K562 (cell line): ENCODE data around the gene ZSCAN22. TPM values are rescaled to one million over a fixed set of nuclear protein-coding genes. Genes with fewer than 3 reads are reported as not detected.
A peak's percentile ranks its signal among the peaks of the same experiment; 100 is the strongest.

Experiments
- CBX5 ChIP-seq: IDR thresholded peaks from 2 replicates; pipeline ENCODE4 v1.6.1; 2014; ENCODE audit warnings: low read depth, borderline replicate concordance
- HCFC1 ChIP-seq: IDR thresholded peaks from 2 replicates; pipeline ENCODE4 v1.6.1; 2012; ENCODE audit warnings: low read depth, low read length, improper control_type of control experiment
- PBX2 ChIP-seq, 2 experiments: IDR thresholded peaks in 1 of 2; conservative IDR thresholded peaks in 1 of 2; 2 replicates each; pipeline ENCODE4 v1.6.1; 2016; ENCODE audit warnings: low read depth in 2 of 2, mild to moderate bottlenecking in 1 of 2, missing compliant biosample characterization in 1 of 2, missing genetic modification characterization in 1 of 2, moderate library complexity in 1 of 2
- SIN3A ChIP-seq, 2 experiments: fragments of 150-350 bp in 1 of 2; IDR thresholded peaks; 2 replicates each; pipeline ENCODE4 v1.6.1; 2011 to 2016; ENCODE audit warnings: borderline replicate concordance in 2 of 2, low read depth in 2 of 2, low read length in 2 of 2, mild to moderate bottlenecking in 2 of 2, moderate library complexity in 2 of 2; ENCODE audit not compliant: control insufficient read depth in 1 of 2
- SLC30A9 ChIP-seq: fragments of 250-450 bp; sonication (Bioruptor Pico); IDR thresholded peaks from 2 replicates; pipeline ENCODE4 v1.8.0; 2022; ENCODE audit warnings: mild to moderate bottlenecking, moderate library complexity
- SPI1 ChIP-seq: IDR thresholded peaks from 2 replicates; pipeline ENCODE4 v1.6.1; 2011; ENCODE audit warnings: low read depth, low read length, control low read depth, borderline replicate concordance
- SREBF1 ChIP-seq: fragments of 150-350 bp; IDR thresholded peaks from 2 replicates; pipeline ENCODE4 v1.6.1; 2014; ENCODE audit warnings: antibody characterized with exemption, low read depth, low read length, borderline replicate concordance
- TAF7 ChIP-seq: fragments of 450-650 bp; IDR thresholded peaks from 2 replicates; pipeline ENCODE4 v1.6.1; 2016; ENCODE audit warnings: missing genetic modification characterization, missing compliant biosample characterization
- TSC22D4 ChIP-seq: fragments of 450-650 bp; IDR thresholded peaks from 2 replicates; pipeline ENCODE4 v1.6.1; 2016; ENCODE audit warnings: missing genetic modification characterization, missing biosample characterization, control low read depth
- ZNF146 ChIP-seq: IDR thresholded peaks from one replicate; pipeline ENCODE4 v1.6.1; 2018; ENCODE audit warnings: missing compliant biosample characterization; ENCODE audit not compliant: unreplicated experiment
- ZNF395 ChIP-seq: fragments of 200-800 bp; sonication (Bioruptor generic); IDR thresholded peaks from 2 replicates; pipeline ENCODE4 v1.6.1; 2017; ENCODE audit warnings: missing genetic modification characterization, missing compliant biosample characterization
- ZNF695 ChIP-seq: fragments of 450-650 bp; formaldehyde crosslinking; IDR thresholded peaks from 2 replicates; pipeline ENCODE4 v1.4.0; 2020; ENCODE audit warnings: mild to moderate bottlenecking, moderate library complexity
- polyA plus RNA-seq, 8 experiments: library from polyadenylated mRNA; depleted of rRNA in 4 of 8; stranded (reverse) in 5 of 8; unstranded in 3 of 8; fragments of >200 nt; fragmentation: Nextera tagmentation in 2 of 8; fragmentation: Illumina TruSeq in 1 of 8; extraction: Ambion mirVana in 2 of 8; extraction: Trizol in 1 of 8; gene quantifications; 2 replicates each; pipeline versions ENCODE4 v1.2.1 to v1.2.3, GENCODE V29; 2011 to 2014; ENCODE audit warnings: inconsistent platforms in 1 of 8, missing spikeins in 1 of 8
- total RNA-seq, 7 experiments: library from RNA; depleted of rRNA in 6 of 7; stranded (reverse); fragments of >200 nt in 6 of 7; fragmentation: Illumina TruSeq in 2 of 7; extraction: Trizol in 2 of 7; gene quantifications; 2 replicates each; pipeline versions ENCODE4 v1.2.1 to v1.2.3, GENCODE V29; 2011 to 2021; ENCODE audit warnings: low replicate concordance in 1 of 7
- TF ChIP-seq, protein P1 (sequence below), 2 experiments: fragments of 450-650 bp; formaldehyde crosslinking in 1 of 2; IDR thresholded peaks; 2 replicates each; pipeline versions ENCODE4 v1.4.0 to v1.6.1; 2014 to 2020; ENCODE audit warnings: mild to moderate bottlenecking in 2 of 2, borderline replicate concordance in 1 of 2, low read depth in 1 of 2

ZSCAN22 gene
- total and polyA plus RNA-seq, 9 of the 15 experiments (the other 6 are each of a cell fraction or from before 2014, with no cell fraction given), result 0.98 to 5.3 (median 3.0) TPM

- TF ChIP-seq, protein P1, sequence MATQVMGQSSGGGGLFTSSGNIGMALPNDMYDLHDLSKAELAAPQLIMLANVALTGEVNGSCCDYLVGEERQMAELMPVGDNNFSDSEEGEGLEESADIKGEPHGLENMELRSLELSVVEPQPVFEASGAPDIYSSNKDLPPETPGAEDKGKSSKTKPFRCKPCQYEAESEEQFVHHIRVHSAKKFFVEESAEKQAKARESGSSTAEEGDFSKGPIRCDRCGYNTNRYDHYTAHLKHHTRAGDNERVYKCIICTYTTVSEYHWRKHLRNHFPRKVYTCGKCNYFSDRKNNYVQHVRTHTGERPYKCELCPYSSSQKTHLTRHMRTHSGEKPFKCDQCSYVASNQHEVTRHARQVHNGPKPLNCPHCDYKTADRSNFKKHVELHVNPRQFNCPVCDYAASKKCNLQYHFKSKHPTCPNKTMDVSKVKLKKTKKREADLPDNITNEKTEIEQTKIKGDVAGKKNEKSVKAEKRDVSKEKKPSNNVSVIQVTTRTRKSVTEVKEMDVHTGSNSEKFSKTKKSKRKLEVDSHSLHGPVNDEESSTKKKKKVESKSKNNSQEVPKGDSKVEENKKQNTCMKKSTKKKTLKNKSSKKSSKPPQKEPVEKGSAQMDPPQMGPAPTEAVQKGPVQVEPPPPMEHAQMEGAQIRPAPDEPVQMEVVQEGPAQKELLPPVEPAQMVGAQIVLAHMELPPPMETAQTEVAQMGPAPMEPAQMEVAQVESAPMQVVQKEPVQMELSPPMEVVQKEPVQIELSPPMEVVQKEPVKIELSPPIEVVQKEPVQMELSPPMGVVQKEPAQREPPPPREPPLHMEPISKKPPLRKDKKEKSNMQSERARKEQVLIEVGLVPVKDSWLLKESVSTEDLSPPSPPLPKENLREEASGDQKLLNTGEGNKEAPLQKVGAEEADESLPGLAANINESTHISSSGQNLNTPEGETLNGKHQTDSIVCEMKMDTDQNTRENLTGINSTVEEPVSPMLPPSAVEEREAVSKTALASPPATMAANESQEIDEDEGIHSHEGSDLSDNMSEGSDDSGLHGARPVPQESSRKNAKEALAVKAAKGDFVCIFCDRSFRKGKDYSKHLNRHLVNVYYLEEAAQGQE (IDR thresholded peaks at IDR 0.05; ENCODE audit: borderline replicate concordance), result no peak
- TF ChIP-seq, protein P1 (CRISPR knock-in tag; IDR thresholded peaks at IDR 0.05; ENCODE audit: low read depth), result no peak
- TF ChIP-seq ZNF395 (CRISPR knock-in tag) (peak; percentile 96), CBX5 (no peak), HCFC1 (peak; percentile 100), TSC22D4 (tag) (no peak), SPI1 (peak; percentile 87), TAF7 (tag) (peak; percentile 98), SLC30A9 (CRISPR knock-in tag) (no peak), ZNF695 (CRISPR knock-in tag) (no peak), SREBF1 (0 out of 2 replicates have a peak, but pooled peaks have one; percentile 51), SIN3A (IDR thresholded peaks at IDR 0.05; ENCODE audit: borderline replicate concordance in 2 of 2, control insufficient read depth in 1 of 2, low read depth in 2 of 2, low read length in 2 of 2) (peak; percentile 67 to 89), PBX2 (CRISPR knock-in tag; IDR thresholded peaks at IDR 0.05; ENCODE audit: low read depth) (no peak), PBX2 (tag; conservative IDR thresholded peaks at IDR 0.05; ENCODE audit: low read depth) (no peak), ZNF146 (CRISPR knock-in tag) (no peak)
Observed at GRCh38 chr19:58305065-58305931, 21.5 kb upstream of the ZSCAN22 start, which contains the start of gene ERVK3-1 (continued).
